Endothelial cell of umbilical vein (primary cell): Measurements from ENCODE around the gene COL8A1. TPM values are rescaled to one million over a fixed set of nuclear protein-coding genes. Genes with fewer than 3 reads are reported as not detected.

Source experiments
- BruUV-seq: library from RNA; stranded (reverse); fragments of 400-500 nt; replicated peaks from 2 replicates; lab custom pipeline; 2021; lab: Mats Ljungman, UMichigan
- CTCF ChIA-PET: fragments of 300-600, 350-600 bp; sonication (Branson Sonifier 250); formaldehyde crosslinking; loops from one replicate; lab custom pipeline; 2021; ENCODE audit warnings: antibody characterized with exemption, inconsistent platforms; lab: Charles Lee
- POLR2A ChIA-PET: fragments of 300-600, 350-600 bp; sonication (Branson Sonifier 250); formaldehyde crosslinking; loops from one replicate; lab custom pipeline; 2021; ENCODE audit warnings: antibody characterized with exemption, inconsistent platforms; lab: Charles Lee
- DNase-seq: peaks from one replicate; pipeline ENCODE4 v3.0.0-alpha.2; 2011; ENCODE audit warnings: low read depth, low spot score
- FAIRE-seq: peaks from 2 replicates; lab custom pipeline; 2011; peaks lifted over from hg19 to GRCh38; lab: Jason Lieb, UNC
- H2AFZ ChIP-seq: 2 replicates; pipeline ENCODE4 v1.6.0; 2012; ENCODE audit warnings: low read depth, low read length, control low read depth, inconsistent platforms
- H3K27ac ChIP-seq: 2 replicates; pipeline ENCODE4 v1.5.1; 2011; ENCODE audit warnings: low read depth, mild to moderate bottlenecking, control low read depth, low read length, moderate library complexity; ENCODE audit not compliant: insufficient read depth
- H3K27me3 ChIP-seq, 2 experiments: 2 replicates each; pipeline versions ENCODE4 v1.6.0 to v1.6.1; 2011; ENCODE audit warnings: low read length in 2 of 2, mixed read lengths in 1 of 2; ENCODE audit not compliant: control insufficient read depth in 2 of 2, insufficient read depth in 2 of 2
- H3K36me3 ChIP-seq, 2 experiments: 2 replicates in 1 of 2; 3 replicates in 1 of 2; pipeline ENCODE4 v1.5.1; 2011; ENCODE audit warnings: low read length in 2 of 2, mild to moderate bottlenecking in 1 of 2, moderate library complexity in 1 of 2; ENCODE audit not compliant: control insufficient read depth in 2 of 2, insufficient read depth in 2 of 2; ENCODE audit errors: extremely low read depth in 1 of 2
- H3K4me1 ChIP-seq: 3 replicates; pipeline ENCODE4 v1.5.1; 2011; ENCODE audit warnings: mild to moderate bottlenecking, low read length; ENCODE audit not compliant: control insufficient read depth, insufficient read depth; ENCODE audit errors: extremely low read depth
- H3K4me2 ChIP-seq: 2 replicates; pipeline ENCODE4 v1.6.1; 2011; ENCODE audit warnings: low read length, control low read depth, mixed read lengths; ENCODE audit not compliant: insufficient read depth
- H3K4me3 ChIP-seq, 3 experiments: fragments of 200-600 bp in 1 of 3; sonication (generic), shearing (Covaris generic) in 1 of 3; replicated peaks in 1 of 3; 2 replicates each; pipeline ENCODE4 v1.5.1; 2011 to 2016; ENCODE audit warnings: control low read depth in 3 of 3, low read length in 3 of 3, mild to moderate bottlenecking in 2 of 3, inconsistent platforms in 1 of 3, low read depth in 1 of 3, moderate library complexity in 1 of 3; ENCODE audit not compliant: insufficient read depth in 1 of 3
- H3K79me2 ChIP-seq: 2 replicates; pipeline ENCODE4 v1.6.0; 2012; ENCODE audit warnings: low read length, inconsistent platforms; ENCODE audit not compliant: control insufficient read depth, insufficient read depth
- H3K9ac ChIP-seq: replicated peaks from 2 replicates; pipeline ENCODE3; 2011; ENCODE audit warnings: low read length, control low read depth; ENCODE audit not compliant: insufficient read depth; ENCODE audit errors: extremely low read depth
- H3K9me1 ChIP-seq: replicated peaks from 3 replicates; pipeline ENCODE4 v1.6.0; 2011; ENCODE audit warnings: mild to moderate bottlenecking, low read length; ENCODE audit not compliant: control insufficient read depth, insufficient read depth; ENCODE audit errors: extremely low read depth
- H3K9me3 ChIP-seq: replicated peaks from 2 replicates; pipeline ENCODE4 v1.5.1; 2012; ENCODE audit warnings: low read length, inconsistent platforms; ENCODE audit not compliant: control insufficient read depth, insufficient read depth
- H4K20me1 ChIP-seq: replicated peaks from 2 replicates; pipeline ENCODE3; 2011; ENCODE audit warnings: mild to moderate bottlenecking, low read length; ENCODE audit not compliant: control insufficient read depth, insufficient read depth; ENCODE audit errors: extremely low read depth
- EZH2 ChIP-seq: IDR thresholded peaks from 2 replicates; pipeline ENCODE4 v1.6.1; 2012; ENCODE audit warnings: borderline replicate concordance, low read depth, mild to moderate bottlenecking, moderate library complexity, low read length, inconsistent platforms; ENCODE audit not compliant: severe bottlenecking
- FOS ChIP-seq: IDR thresholded peaks from 2 replicates; pipeline ENCODE4 v1.6.1; 2011; ENCODE audit warnings: mild to moderate bottlenecking, low read length, moderate library complexity, borderline replicate concordance; ENCODE audit not compliant: insufficient read depth
- GATA2 ChIP-seq: IDR thresholded peaks from 2 replicates; pipeline ENCODE4 v1.7.0; 2011; ENCODE audit warnings: low read depth, mild to moderate bottlenecking, moderate library complexity, mixed read lengths, low read length; ENCODE audit not compliant: insufficient read length, insufficient read depth
- MYC ChIP-seq: IDR thresholded peaks from one replicate; pipeline ENCODE4 v1.6.1; 2011; ENCODE audit warnings: mild to moderate bottlenecking, low read depth, low read length
- POLR2A ChIP-seq: IDR thresholded peaks from 2 replicates; pipeline ENCODE4 v1.6.1; 2012; ENCODE audit warnings: low read depth, mild to moderate bottlenecking, control low read depth, low read length
- POLR2AphosphoS5 ChIP-seq: IDR thresholded peaks from 2 replicates; pipeline ENCODE4 v1.6.1; 2012; ENCODE audit warnings: low read depth, mild to moderate bottlenecking, control low read depth, low read length, moderate library complexity; ENCODE audit not compliant: insufficient read depth
- dilution Hi-C: fragments of 300-500 bp; cut with MboI; formaldehyde crosslinking; loops from one replicate; pipeline ENCODE4 v1.15.0; 2019; ENCODE audit warnings: low sequenced_read_pairs; ENCODE audit not compliant: extremely low pct_ligation_motif_present
- intact Hi-C: fragments of 100-400 bp; cut with micrococcal nuclease; formaldehyde crosslinking; loops from one replicate; pipeline ENCODE4 v1.10.0; 2022
- polyA plus RNA-seq, 4 experiments: library from polyadenylated mRNA; depleted of rRNA in 3 of 4; stranded (reverse) in 3 of 4; unstranded in 1 of 4; fragments of >200 nt; gene quantifications; 2 replicates each; pipeline versions ENCODE4 v1.2.1 to v1.2.3, GENCODE V29; 2011 to 2012; ENCODE audit warnings: missing spikeins in 1 of 4
- total RNA-seq: library from RNA; stranded (reverse); gene quantifications from 2 replicates; pipeline ENCODE4 v1.2.3, GENCODE V29; 2021
- TF ChIP-seq, protein P1 (sequence below): IDR thresholded peaks from 2 replicates; pipeline ENCODE4 v1.6.1; 2011; ENCODE audit not compliant: insufficient read depth, insufficient read length

Gene COL8A1
- total and polyA plus RNA-seq, 2 donors (not counting 3 experiments of a cell fraction or from before 2014, with no cell fraction given), result 358 to 634 TPM

DNA sequence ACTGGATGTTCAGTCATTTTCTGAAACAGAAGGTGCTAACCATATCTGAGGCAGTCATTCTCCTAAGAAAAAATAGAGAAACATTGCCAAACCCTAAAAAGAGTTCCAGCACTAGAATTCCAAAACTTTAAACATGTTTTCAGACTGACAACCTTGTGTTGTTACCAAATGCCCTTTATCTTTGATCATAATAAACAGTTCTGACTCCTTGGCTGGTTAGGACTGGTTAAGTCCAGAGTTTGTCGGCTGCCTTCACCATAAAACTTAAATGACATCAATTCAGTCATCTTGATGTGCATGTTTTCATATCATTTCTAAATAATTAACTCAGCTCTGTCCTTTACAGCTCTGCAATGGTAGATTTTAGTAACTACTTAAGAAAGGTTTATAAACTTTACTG is 68.0 kb downstream of the COL8A1 start:
- no peaks in the 10 kb centered on the region for H3K27me3 ChIP-seq
- CTCF ChIA-PET, result interaction anchor here (0.8 to 1.2 kb wide), 2 partner anchors 10 to 25 kb away, joined by 3 read pairs; no protein-coding TSS in a partner anchor
- no peak for FAIRE-seq

DNA sequence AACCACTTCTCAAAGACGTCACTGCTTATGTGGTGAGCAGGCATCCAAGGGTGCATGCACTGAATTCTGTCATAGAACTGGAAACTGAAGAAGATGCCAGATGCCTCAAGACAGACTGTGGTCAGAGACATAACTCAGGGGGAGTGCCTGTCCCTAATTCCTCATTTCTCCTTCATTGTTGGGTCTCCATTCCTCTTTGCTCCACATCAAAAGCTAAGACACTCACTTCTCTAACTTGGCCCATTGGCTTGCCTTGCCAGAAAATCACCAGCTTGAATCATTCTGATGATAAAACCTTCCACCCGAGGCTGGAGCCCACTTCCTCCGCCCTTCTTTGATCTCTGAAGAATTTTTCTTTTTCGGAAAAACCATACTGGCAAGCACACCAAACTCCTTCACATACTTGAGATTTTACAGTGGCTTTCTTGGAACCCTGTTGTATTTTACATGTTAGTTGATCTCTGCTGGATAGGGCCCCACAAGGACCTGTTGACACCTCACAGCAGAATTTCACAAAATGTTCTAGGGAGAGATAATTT is 69.9 kb downstream of the COL8A1 start:
- CTCF ChIA-PET, result no interaction called here

More for the DNA sequence above, 68.0 kb downstream of the COL8A1 start:
- H3K79me2 ChIP-seq, result peaks cover 11% of the 10 kb centered on the region
- DNase-seq, result no peak
- no TSS peak for BruUV-seq
- no peak overlapping the region for H2AFZ ChIP-seq
- no peaks in the 10 kb centered on the region for H3K9me1 ChIP-seq
- intact Hi-C loops (no loop called here), dilution Hi-C loops (no loop called here)
- no peak for TF ChIP-seq MYC
- no peak for TF ChIP-seq FOS
- TF ChIP-seq POLR2AphosphoS5, result no peak
- no peak for TF ChIP-seq EZH2
- no peak for TF ChIP-seq POLR2A
- no peak for TF ChIP-seq GATA2
- H3K4me3 ChIP-seq, result no peak overlapping the region
- no peaks in the 10 kb centered on the region for H4K20me1 ChIP-seq
- no peak overlapping the region for H3K4me2 ChIP-seq
- POLR2A ChIA-PET, result interaction anchor here (0.6 kb wide), 1 partner anchor 321 kb away, joined by 3 read pairs; no protein-coding TSS in a partner anchor
- peak overlapping the region; percentile 10 for H3K27ac ChIP-seq
- H3K9ac ChIP-seq, result no peak overlapping the region
- H3K36me3 ChIP-seq, result peaks cover 12 to 23% of the 10 kb centered on the region in 2 experiments
- peaks cover 21% of the 10 kb centered on the region for H3K4me1 ChIP-seq
- no peaks in the 10 kb centered on the region for H3K9me3 ChIP-seq

More for the DNA sequence above, 69.9 kb downstream of the COL8A1 start:
- Histone ChIP-seq H3K36me3 (peaks cover 12 to 23% of the 10 kb centered on the region in 2 experiments), H3K9me1 (no peaks in the 10 kb centered on the region), H3K9ac (no peak overlapping the region), H3K79me2 (peaks cover 2% of the 10 kb centered on the region), H3K27me3 (no peaks in the 10 kb centered on the region), H3K4me3 (no peak overlapping the region), H3K27ac (no peak overlapping the region), H3K4me1 (peaks cover 30% of the 10 kb centered on the region), H3K9me3 (no peaks in the 10 kb centered on the region), H4K20me1 (no peaks in the 10 kb centered on the region), H2AFZ (no peak overlapping the region), H3K4me2 (no peak overlapping the region)
- DNase-seq (no peak), FAIRE-seq (no peak)
- intact Hi-C loops, result no loop called here
- no TSS peak for BruUV-seq
- POLR2A ChIA-PET, result interaction anchor here (0.8 kb wide), 1 partner anchor 110 kb away, joined by 4 read pairs; no protein-coding TSS in a partner anchor
- dilution Hi-C loops, result no loop called here
- peak; percentile 6 for TF ChIP-seq POLR2AphosphoS5
- TF ChIP-seq, protein P1, sequence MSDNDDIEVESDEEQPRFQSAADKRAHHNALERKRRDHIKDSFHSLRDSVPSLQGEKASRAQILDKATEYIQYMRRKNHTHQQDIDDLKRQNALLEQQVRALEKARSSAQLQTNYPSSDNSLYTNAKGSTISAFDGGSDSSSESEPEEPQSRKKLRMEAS, result no peak
